Measurements from ENCODE around the gene DIAPH3.

GRCh38 chr13:59883885-59884284, 279.8 kb downstream of the DIAPH3 start:
- no peak for TF ChIP-seq CTCF (IDR thresholded peaks at IDR 0.05; ENCODE audit: low read depth, low read length, poor library complexity, severe bottlenecking)
- TF ChIP-seq EZH2phosphoT487 (IDR thresholded peaks at IDR 0.05; ENCODE audit: borderline replicate concordance, low read length), result no peak

Data from DOHH2 (cell line).